Erythroblast (primary cell): Measurements from ENCODE around the gene GRIP1.

Experiments
- GATA1 ChIP-seq: IDR thresholded peaks from 2 replicates; pipeline ENCODE4 v1.6.1; 2011; ENCODE audit warnings: low read depth, mild to moderate bottlenecking, control low read depth, low read length, moderate library complexity
- POLR2A ChIP-seq: IDR thresholded peaks from 2 replicates; pipeline ENCODE4 v1.6.1; 2011; ENCODE audit warnings: mild to moderate bottlenecking, low read length

GRCh38 chr12:66331814-66332213 lies 347.1 kb downstream of the GRIP1 start:
- TF ChIP-seq POLR2A (no peak), GATA1 (no peak)
